Stimulated activated CD8-positive, alpha-beta memory T cell treated with anti-CD3 and anti-CD28 coated beads, Interleukin-4, amount 100 ng/mL, for 4 hours (primary cell): Measurements from ENCODE around the gene FAF2.
A peak's percentile ranks its signal among the peaks of the same experiment; 100 is the strongest.

ENCODE experiments used
- DNase-seq, 2 donors: peaks; one replicate each; pipeline ENCODE4 v3.0.0-alpha.2; 2020; ENCODE audit warnings: low read depth in 2 of 2, low spot score in 1 of 2

The FAF2 gene

GRCh38 chr5:176530983-176531901, 83.1 kb downstream of the FAF2 start:
- no peak for DNase-seq

DNA sequence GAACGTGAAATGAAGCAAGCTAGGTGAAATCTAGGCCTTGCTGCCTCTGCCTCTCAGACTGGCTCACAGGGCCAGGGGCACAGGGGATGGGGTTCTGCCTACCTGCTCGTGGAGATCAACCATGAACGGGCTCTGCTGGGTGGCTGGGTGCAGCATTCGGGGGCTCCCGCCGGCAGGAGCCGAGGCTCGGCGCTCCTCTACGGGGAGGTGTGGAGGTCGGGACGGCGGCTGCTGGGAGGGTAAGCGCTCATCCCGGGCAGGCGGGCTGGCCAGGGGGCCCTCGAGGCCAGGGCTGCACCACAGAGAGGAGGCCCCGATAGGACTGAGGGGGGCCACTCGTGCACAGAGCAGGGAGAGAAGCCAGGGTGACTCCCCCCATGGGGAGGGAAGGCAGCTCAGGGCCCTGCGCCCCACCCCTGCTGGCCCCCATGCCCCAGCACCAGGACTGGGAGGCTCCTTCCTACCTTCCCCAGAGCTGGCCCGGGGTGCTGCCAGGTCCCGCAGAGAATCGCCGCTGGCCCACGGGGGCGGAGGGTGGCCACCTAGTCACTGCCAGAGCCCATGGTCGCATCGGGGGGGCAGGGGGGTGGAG, 83.8 kb downstream of the FAF2 start:
- DNase-seq, result no peak

DNA sequence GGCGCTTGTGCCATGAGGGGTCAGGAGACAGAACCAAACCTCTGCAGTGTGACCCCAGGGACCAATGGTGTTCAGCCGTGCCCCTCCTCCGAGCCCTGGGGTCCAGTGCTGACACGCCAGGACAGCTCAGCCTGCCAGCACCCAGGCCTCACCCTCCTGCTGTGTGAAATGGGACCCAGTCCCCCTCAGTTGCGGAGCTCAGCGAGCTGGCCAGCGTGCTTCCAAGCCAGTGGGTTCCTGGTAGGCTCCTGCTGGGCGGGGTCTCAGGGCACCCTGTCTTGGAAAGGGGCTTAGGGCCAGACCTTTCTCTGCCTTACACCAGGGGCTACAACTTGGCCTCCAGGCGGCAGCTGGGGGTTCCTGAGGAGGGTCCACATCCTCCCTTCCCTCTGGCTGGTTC, 84.6 kb downstream of the FAF2 start:
- no peak for DNase-seq

GRCh38 chr5:176533390-176533789, 85.2 kb downstream of the FAF2 start:
- no peak for DNase-seq

GRCh38 chr5:176533894-176534611, 85.9 kb downstream of the FAF2 start:
- DNase-seq, result no peak

- DNase-seq, result no peak
Measured at GRCh38 chr5:176534640-176535039, 86.5 kb downstream of the FAF2 start.

DNA sequence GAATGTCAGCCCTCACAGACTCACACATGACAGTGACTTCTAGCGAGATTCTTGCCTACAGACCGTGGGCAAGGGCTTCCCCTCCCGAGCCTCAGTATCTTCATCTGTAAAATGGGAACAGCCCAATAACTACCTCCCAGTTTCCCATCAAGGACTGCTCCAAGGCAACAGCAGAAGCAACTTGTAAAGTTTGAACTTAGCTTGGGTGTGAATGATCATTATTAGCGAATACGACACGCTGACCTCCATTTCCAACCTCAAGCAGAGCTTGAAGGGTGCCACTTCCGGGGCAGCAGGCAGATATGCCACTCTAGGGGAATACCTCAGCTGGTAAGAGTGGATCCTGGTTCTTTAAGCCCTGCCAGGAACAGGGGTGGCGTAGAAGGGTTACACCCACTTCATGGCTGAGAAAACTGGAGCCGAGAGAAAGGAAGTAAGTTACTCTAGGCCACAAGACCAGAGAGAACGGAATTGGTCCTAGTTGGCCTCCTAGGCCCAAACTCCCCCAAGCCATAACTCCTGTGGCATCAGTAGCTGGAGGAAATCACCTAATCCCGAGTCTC, 87.0 kb downstream of the FAF2 start:
- no peak for DNase-seq

DNA sequence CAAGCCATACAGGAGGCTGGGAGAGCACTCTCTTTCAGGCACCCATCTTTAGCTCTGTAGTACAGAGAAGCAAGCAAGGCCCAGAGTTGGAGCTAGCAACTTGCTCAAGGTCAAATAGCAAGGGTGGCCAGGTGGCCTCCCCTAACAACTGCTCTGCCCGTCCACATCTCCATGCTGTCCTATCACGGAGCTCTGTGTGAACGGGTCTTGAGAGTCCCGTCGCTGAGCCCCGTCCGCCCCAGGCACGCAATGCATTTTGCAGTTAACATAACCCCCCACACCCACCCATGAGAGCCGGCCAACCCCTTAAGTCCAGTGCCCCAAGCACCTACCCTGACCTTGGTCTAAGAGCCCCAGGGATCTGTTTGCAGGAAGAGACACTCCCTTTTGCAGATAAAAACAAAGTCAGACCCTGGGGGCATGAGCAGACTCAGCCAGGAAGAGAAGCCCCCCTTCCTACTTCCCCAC, 87.5 kb downstream of the FAF2 start:
- DNase-seq, result no peak

- DNase-seq, result peak; percentile 50 to 76
Measured at GRCh38 chr5:176536132-176536901, 88.1 kb downstream of the FAF2 start.

GRCh38 chr5:176536902-176537553, 88.8 kb downstream of the FAF2 start, which contains the start of gene RNF44:
RNF44 (minus strand) TSS chr5:176537402; CDS start chr5:176532472, 4,930 bp downstream.
- peak; percentile 94 to 98 for DNase-seq

GRCh38 chr5:176537554-176538229, 89.5 kb downstream of the FAF2 start:
- peak; percentile 92 to 94 for DNase-seq

DNA sequence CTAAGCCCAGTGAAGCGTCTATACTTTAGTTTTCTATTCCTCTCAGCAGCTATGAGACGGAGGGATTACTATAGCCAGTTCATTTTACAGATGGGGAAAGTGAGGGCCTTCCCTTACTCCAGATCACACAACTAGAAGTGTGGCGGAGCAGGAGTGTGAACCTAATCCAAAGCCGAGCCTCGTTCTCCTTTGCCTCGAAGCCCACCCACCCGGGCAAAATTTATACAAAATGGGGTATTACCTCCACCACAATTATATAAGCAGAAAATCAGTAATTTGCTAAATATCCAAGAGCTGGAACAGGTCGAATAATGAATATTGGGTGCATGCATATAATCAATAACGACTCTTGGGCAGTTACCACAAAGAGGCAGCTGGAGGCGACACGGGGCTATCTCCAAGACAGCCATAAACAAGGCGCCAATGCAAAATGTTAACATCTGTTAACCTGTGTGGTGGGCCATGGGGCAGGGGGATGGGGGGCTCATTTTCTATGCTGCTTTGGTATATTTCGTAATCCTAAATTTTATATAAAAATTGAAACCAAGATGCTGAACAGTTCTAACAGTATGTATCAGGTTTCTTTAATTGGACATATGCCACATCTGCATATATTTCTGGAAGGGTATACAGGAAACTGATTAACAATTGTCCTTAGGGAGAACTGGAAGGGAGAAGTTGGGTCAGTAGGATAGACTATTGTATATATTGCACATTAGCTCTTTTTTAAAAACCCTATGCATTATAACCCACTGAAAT, 90.2 kb downstream of the FAF2 start:
- DNase-seq, result no peak

DNA sequence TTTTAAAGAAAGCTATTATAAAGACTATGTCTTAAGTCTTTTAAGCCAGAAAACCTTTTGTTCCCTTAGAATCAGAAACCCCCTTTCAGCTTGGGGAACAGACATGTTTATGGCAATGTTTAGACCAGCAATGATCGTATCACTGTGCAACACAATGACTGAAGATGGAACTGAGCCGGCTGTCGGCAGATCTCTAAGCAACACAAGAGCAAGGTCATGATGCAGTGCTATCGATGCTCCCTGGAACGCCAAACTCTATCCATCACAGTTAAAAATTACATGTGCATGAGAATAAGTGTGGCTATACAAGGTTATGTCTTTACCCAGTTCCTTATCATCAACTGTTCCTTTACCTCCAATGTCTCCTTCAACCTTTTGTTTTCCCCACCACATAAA, 90.8 kb downstream of the FAF2 start:
- no peak for DNase-seq

GRCh38 chr5:176540476-176540899, 92.3 kb downstream of the FAF2 start:
- DNase-seq, result no peak

DNA sequence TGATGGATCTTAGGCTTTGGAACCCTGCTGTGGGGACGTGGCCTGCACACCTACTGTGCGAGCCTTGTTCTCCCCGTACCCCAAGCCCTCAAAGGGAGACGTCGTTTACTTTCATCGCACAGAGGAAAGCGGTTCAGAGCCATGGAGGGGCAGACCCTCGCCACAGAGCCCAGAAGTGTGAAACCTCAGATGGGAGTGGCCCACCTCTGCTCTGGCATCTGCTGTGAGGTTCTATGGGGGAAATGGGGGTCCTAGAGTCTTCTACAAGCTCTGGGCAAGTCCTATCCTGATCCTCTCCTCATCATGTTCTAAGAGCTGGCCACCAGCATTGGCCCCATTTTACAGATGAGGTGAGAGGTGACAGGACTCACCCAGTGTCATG, 92.8 kb downstream of the FAF2 start:
- no peak for DNase-seq

DNA sequence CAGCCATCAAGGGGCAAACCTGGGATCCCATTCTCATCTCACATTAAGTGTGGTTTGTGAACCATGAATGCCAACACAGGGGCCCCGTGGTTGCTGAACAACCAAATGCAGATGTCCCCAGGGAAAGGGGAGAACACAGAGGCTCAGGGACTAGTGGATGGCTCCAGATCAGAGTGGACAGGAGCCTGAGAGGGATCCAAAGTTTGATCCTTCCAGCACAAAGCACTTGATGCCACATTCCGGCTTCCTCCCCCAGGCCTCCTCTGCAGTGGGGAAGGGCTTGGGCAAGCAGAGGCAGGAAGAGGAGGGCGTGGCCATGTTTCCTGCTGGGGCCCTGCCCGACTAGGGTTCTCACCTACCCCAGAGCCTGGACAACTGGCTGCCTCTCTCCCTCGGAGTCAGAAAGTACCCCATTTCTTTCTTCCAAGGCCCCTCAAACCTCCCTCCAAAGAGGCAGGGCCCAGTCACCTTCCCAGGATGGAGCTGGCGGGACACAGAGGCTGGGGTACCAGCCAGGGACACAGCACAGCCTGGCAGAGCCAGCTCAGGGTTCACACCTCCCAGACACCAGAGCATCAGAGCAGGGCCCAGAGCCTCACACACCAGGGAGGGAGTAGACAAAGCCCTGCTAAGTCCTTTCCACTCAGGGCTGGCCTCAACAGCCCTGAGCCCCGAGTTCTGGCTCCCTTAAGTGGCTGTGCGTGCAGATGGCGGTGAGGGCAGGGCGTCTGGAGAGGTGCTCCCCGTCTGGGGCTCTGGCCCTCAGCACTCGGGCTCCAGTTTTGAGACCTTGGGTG, 93.4 kb downstream of the FAF2 start:
- DNase-seq, result peak in 1 of 2 donors; percentile 32

DNA sequence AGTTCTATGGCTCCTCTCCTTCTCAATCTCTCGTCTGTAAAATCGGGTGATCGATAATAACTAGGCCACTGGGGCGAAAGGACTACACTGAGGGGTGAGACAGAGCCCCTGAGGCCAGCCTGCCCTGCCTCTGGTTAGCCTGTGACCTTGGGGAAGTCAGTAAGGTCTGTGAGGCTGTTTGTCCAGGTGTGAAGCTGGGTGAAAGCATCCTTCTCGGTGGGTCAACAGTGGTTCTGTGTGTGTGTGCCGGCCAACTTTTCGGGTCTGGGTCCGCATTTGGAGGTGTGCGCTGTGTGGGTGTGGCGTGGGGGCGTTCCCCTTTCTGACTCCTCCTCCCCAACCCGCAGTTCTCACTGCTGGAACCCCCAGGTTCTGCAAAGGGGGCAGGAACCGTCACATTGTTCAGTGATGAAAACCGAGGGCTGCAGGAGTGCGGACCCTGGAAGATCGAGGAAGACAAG, 94.0 kb downstream of the FAF2 start:
- peak in 1 of 2 donors; percentile 37 for DNase-seq
